ENCODE data around the gene TES. TPM values are rescaled to one million over a fixed set of nuclear protein-coding genes. Genes with fewer than 3 reads are reported as not detected.
"Not testable (repeated sequence)": the region's sequence is repeated elsewhere in the genome, so short reads cannot be mapped to it uniquely, and the experiment has no call there.

The TES gene
- total RNA-seq, 4 donors from 2014 or later, result 77.4 to 119 (median 115) TPM

DNA sequence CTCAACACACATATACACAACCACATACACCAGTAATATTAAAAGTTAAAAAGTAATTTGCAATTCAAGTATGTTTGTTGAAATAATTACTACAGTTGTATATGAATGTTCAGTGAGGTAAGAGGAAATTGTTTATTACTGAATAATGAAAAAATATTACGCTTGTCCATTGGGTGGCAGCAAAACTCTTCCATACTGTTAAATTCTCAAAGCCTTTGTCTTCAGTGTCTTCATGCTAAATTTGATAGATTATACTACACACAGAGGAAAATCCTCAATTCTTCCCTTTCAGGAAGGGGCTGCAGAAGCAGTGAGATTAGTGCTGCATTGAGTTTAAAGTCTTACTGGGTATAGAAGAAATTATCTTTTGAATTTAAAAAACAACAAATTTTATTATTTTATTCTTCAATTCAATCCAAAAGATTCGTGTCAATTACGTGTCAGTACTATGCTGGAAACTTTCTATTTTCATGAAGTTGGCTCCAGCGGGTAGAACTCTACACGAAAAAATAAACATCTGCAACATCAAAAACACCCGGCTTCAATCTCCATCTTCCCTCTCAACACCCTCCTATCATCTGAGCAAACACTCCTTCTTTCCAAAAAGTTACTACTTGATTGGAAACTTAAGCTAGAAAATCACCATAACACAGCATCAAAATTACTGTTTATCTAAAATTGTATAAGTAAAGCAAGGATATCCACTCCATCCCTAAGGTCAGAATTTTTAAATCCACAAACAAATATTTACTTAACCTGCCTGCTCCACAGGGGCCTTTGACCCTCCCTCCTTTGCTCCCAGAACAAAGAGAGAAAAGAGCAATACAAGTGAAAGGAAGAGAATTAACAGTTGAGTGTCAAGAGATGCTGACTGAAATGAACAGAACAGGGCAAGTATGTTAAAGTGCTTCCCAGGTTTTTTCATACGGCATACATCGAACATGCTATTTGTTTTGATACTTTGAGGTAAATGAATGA is 37.0 kb upstream of the TES start:
- 62% methylated on average over 8 of the region's 8 CpGs for WGBS, 2 donors (ENCODE audit: low coverage in 1 of 2)
- no peak for DNase-seq
- Histone ChIP-seq H3K9me3 (no peaks in the 10 kb centered on the region), H3K27ac (no peak overlapping the region), H3K36me3 (no peaks in the 10 kb centered on the region), H3K4me3 (no peak overlapping the region), H3K27me3 (no peaks in the 10 kb centered on the region), H3K4me1 (peaks cover 0 to 15% (median 6%) of the 10 kb centered on the region in 4 donors)
- intact Hi-C loops (cut with DNase I; ENCODE audit: low total_unique reads), result loop anchor here (5.0 to 10.0 kb wide), 2 partner anchors 411 to 639 kb away; no protein-coding TSS in a partner anchor
- in situ Hi-C loops (cut with MboI; ENCODE audit: low pct_ligation_motif_present in 1 of 4, low pct_unique_long_range_greater_than_20kb in 1 of 4, low sequenced_read_pairs in 3 of 4), result loop anchor here (10.0 to 25.0 kb wide), 4 partner anchors 421 to 964 kb away; no protein-coding TSS in a partner anchor
- TF ChIP-seq EP300 (IDR thresholded peaks at IDR 0.05; ENCODE audit: low read depth) (no peak), POLR2AphosphoS5 (IDR thresholded peaks at IDR 0.05) (no peak)
- TF ChIP-seq, protein P1, sequence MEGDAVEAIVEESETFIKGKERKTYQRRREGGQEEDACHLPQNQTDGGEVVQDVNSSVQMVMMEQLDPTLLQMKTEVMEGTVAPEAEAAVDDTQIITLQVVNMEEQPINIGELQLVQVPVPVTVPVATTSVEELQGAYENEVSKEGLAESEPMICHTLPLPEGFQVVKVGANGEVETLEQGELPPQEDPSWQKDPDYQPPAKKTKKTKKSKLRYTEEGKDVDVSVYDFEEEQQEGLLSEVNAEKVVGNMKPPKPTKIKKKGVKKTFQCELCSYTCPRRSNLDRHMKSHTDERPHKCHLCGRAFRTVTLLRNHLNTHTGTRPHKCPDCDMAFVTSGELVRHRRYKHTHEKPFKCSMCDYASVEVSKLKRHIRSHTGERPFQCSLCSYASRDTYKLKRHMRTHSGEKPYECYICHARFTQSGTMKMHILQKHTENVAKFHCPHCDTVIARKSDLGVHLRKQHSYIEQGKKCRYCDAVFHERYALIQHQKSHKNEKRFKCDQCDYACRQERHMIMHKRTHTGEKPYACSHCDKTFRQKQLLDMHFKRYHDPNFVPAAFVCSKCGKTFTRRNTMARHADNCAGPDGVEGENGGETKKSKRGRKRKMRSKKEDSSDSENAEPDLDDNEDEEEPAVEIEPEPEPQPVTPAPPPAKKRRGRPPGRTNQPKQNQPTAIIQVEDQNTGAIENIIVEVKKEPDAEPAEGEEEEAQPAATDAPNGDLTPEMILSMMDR (IDR thresholded peaks at IDR 0.05), result peak; percentile 43 to 71 (median 51)

DNA sequence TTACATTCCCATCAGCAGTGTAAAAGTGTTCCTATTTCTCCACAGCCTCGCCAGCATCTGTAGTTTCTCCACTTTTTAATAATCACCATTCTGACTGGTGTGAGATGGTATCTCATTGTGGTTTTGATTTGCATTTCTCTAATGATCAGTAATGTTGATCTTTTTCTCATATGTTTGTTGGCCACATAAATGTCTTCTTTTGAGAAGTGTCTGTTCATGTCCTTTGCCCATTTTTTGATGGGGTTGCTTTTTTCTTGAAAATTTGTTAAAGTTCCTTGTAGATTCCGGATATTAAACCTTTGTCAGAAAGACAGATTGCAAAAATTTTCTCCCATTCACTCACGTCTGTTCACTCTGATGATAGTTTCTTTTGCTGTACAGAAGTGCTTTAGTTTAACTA is 35.2 kb upstream of the TES start:
- not testable (repeated sequence) for H3K4me1 ChIP-seq, H3K36me3 ChIP-seq, DNase-seq, H3K4me3 ChIP-seq, H3K27me3 ChIP-seq, H3K27ac ChIP-seq, H3K9me3 ChIP-seq
- in situ Hi-C loops (cut with MboI; ENCODE audit: low pct_ligation_motif_present in 1 of 4, low pct_unique_long_range_greater_than_20kb in 1 of 4, low sequenced_read_pairs in 3 of 4), result loop anchor here in 2 of 4 donors (5.0 to 10.0 kb wide), 3 partner anchors 62 to 640 kb away; no protein-coding TSS in a partner anchor
- 93 to 94% methylated on average over 3 of the region's 3 CpGs for WGBS, 2 donors (ENCODE audit: low coverage in 1 of 2)
- intact Hi-C loops (cut with DNase I; ENCODE audit: low total_unique reads), result loop anchor here (10.0 kb wide), 1 partner anchor 410 kb away; no protein-coding TSS in a partner anchor

DNA sequence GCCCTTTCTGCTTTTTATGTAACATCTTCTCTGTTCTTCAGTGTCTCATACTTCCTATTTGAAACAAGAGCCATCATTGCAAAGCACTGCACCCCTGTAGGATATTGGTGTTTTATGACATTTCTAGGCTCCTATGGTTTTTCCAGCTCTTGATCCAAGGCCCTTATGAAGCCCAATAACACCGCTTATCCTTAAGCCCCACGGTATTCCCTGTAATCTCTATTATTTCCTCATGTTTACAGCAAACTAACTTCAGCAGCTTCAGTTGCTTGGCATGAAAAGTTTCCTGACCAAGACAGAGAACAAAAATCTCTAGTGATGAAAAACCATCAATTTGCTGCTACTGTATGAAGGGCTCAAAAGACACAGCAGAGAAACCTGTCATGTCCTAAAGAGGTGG is 34.1 kb upstream of the TES start:
- H3K27ac ChIP-seq, result no peak overlapping the region
- H3K4me1 ChIP-seq, result peaks cover 0 to 6% (median 0%) of the 10 kb centered on the region in 4 donors
- 52 to 65% methylated on average over 2 of the region's 2 CpGs for WGBS, 2 donors (ENCODE audit: low coverage in 1 of 2)
- H3K27me3 ChIP-seq, result no peaks in the 10 kb centered on the region
- DNase-seq, result no peak
- no peaks in the 10 kb centered on the region for H3K9me3 ChIP-seq
- intact Hi-C loops (cut with DNase I; ENCODE audit: low total_unique reads), result loop anchor here (10.0 kb wide), 1 partner anchor 409 kb away; no protein-coding TSS in a partner anchor
- H3K36me3 ChIP-seq, result no peaks in the 10 kb centered on the region
- H3K4me3 ChIP-seq, result no peak overlapping the region
- in situ Hi-C loops (cut with MboI; ENCODE audit: low pct_ligation_motif_present in 1 of 4, low pct_unique_long_range_greater_than_20kb in 1 of 4, low sequenced_read_pairs in 3 of 4), result loop anchor here in 2 of 4 donors (5.0 to 10.0 kb wide), 3 partner anchors 61 to 639 kb away; no protein-coding TSS in a partner anchor
- no peak for TF ChIP-seq POLR2AphosphoS5 (IDR thresholded peaks at IDR 0.05)
- no peak for TF ChIP-seq EP300 (IDR thresholded peaks at IDR 0.05; ENCODE audit: low read depth)
- TF ChIP-seq, protein P1 (IDR thresholded peaks at IDR 0.05), result no peak
- TF ChIP-seq POLR2A (IDR thresholded peaks at IDR 0.05), result no peak

DNA sequence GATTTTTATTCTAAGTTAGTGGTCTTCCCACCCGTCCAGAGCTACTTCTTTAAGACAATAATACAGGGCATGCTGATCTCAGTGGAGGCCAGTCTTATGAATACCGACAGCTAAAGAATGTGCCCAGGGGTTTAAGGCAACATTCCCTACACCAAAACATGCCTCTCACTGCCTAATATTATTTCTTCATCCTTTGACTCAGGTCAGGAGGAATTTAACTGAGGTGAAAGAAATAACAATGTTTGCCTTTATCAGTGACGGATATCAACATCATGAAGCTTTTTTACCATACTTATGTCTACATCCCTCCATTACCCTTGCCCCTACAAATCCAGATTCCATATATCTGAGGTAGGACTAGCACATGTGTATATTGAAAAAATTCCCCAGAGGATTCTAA is 33.3 kb upstream of the TES start:
- in situ Hi-C loops (cut with MboI; ENCODE audit: low pct_ligation_motif_present in 1 of 4, low pct_unique_long_range_greater_than_20kb in 1 of 4, low sequenced_read_pairs in 3 of 4) (loop anchor here in 2 of 4 donors (5.0 to 10.0 kb wide), 3 partner anchors 60 to 638 kb away; no protein-coding TSS in a partner anchor), intact Hi-C loops (cut with DNase I; ENCODE audit: low total_unique reads) (loop anchor here (10.0 kb wide), 1 partner anchor 408 kb away; no protein-coding TSS in a partner anchor)
- H3K27ac ChIP-seq, result peak overlapping the region in 1 of 4 donors; percentile 4
- H3K9me3 ChIP-seq, result no peaks in the 10 kb centered on the region
- H3K36me3 ChIP-seq, result no peaks in the 10 kb centered on the region
- H3K4me1 ChIP-seq, result peaks cover 0 to 6% (median 0%) of the 10 kb centered on the region in 4 donors
- no peak for DNase-seq
- no peak for TF ChIP-seq EP300 (IDR thresholded peaks at IDR 0.05; ENCODE audit: low read depth)
- no peak for TF ChIP-seq POLR2AphosphoS5 (IDR thresholded peaks at IDR 0.05)
- TF ChIP-seq, protein P1 (IDR thresholded peaks at IDR 0.05), result no peak
- no peak for TF ChIP-seq POLR2A (IDR thresholded peaks at IDR 0.05)
- 69 to 76% methylated on average over 2 to 3 of the region's 3 CpGs for WGBS, 2 donors (ENCODE audit: low coverage in 1 of 2)
- H3K4me3 ChIP-seq, result no peak overlapping the region
- H3K27me3 ChIP-seq, result no peaks in the 10 kb centered on the region

Measured in transverse colon (tissue), 4 donors.